ENCODE results near the gene FOXF2.
A peak's percentile ranks its signal among the peaks of the same experiment; 100 is the strongest.

Gene FOXF2

GRCh38 chr6:1403851-1404712 lies 14.7 kb downstream of the FOXF2 start:
- 0 out of 2 replicates have a peak, but pooled peaks cover 8% of the 10 kb centered on the region for H3K4me1 ChIP-seq (ENCODE audit: control insufficient read depth, insufficient read depth, low read length)
- H3K27me3 ChIP-seq (ENCODE audit: control insufficient read depth, insufficient read depth, low read length) = peaks cover 30% of the 10 kb centered on the region

GRCh38 chr6:1404713-1405098 lies 15.3 kb downstream of the FOXF2 start:
- Histone ChIP-seq H3K4me3 (ENCODE audit: low read depth, low read length) (no peak overlapping the region), H3K9me3 (ENCODE audit: control insufficient read depth, insufficient read depth, low read length) (no peaks in the 10 kb centered on the region), H3K4me1 (ENCODE audit: control insufficient read depth, insufficient read depth, low read length) (peaks cover 13% of the 10 kb centered on the region; the same call in 1 of the 2 replicates), H3K36me3 (ENCODE audit: control insufficient read depth, insufficient read depth, low read length) (no peaks in the 10 kb centered on the region), H3K9ac (ENCODE audit: low read depth, low read length) (no peak overlapping the region), H3K27me3 (ENCODE audit: control insufficient read depth, insufficient read depth, low read length) (peaks cover 28% of the 10 kb centered on the region), H3K27ac (ENCODE audit: low read depth, low read length) (no peak overlapping the region)

More at GRCh38 chr6:1403851-1404712, 14.7 kb downstream of the FOXF2 start:
- no peak overlapping the region for H3K4me3 ChIP-seq (ENCODE audit: low read depth, low read length)
- H3K9me3 ChIP-seq (ENCODE audit: control insufficient read depth, insufficient read depth, low read length) = no peaks in the 10 kb centered on the region
- no peak overlapping the region for H3K27ac ChIP-seq (ENCODE audit: low read depth, low read length)
- H3K9ac ChIP-seq (ENCODE audit: low read depth, low read length) = no peak overlapping the region
- no peaks in the 10 kb centered on the region for H3K36me3 ChIP-seq (ENCODE audit: control insufficient read depth, insufficient read depth, low read length)

GRCh38 chr6:1405221-1405620 lies 15.8 kb downstream of the FOXF2 start:
- H3K9ac ChIP-seq (ENCODE audit: low read depth, low read length) = no peak overlapping the region
- no peaks in the 10 kb centered on the region for H3K36me3 ChIP-seq (ENCODE audit: control insufficient read depth, insufficient read depth, low read length)
- H3K27ac ChIP-seq (ENCODE audit: low read depth, low read length) = no peak overlapping the region
- no peak overlapping the region for H3K4me3 ChIP-seq (ENCODE audit: low read depth, low read length)
- H3K9me3 ChIP-seq (ENCODE audit: control insufficient read depth, insufficient read depth, low read length) = no peaks in the 10 kb centered on the region
- peaks cover 23% of the 10 kb centered on the region for H3K27me3 ChIP-seq (ENCODE audit: control insufficient read depth, insufficient read depth, low read length)
- peaks cover 18% of the 10 kb centered on the region for H3K4me1 ChIP-seq (ENCODE audit: control insufficient read depth, insufficient read depth, low read length)

GRCh38 chr6:1406306-1407072 lies 17.1 kb downstream of the FOXF2 start:
- H3K4me3 ChIP-seq (ENCODE audit: low read depth, low read length) = no peak overlapping the region
- H3K9me3 ChIP-seq (ENCODE audit: control insufficient read depth, insufficient read depth, low read length) = no peaks in the 10 kb centered on the region
- no peak overlapping the region for H3K9ac ChIP-seq (ENCODE audit: low read depth, low read length)
- peaks cover 18% of the 10 kb centered on the region for H3K4me1 ChIP-seq (ENCODE audit: control insufficient read depth, insufficient read depth, low read length)
- no peak overlapping the region for H3K27ac ChIP-seq (ENCODE audit: low read depth, low read length)
- 0 out of 2 replicates have a peak, but pooled peaks cover 16% of the 10 kb centered on the region for H3K27me3 ChIP-seq (ENCODE audit: control insufficient read depth, insufficient read depth, low read length)
- no peaks in the 10 kb centered on the region for H3K36me3 ChIP-seq (ENCODE audit: control insufficient read depth, insufficient read depth, low read length)

- H3K27me3 ChIP-seq (ENCODE audit: control insufficient read depth, insufficient read depth, low read length) = 0 out of 2 replicates have a peak, but pooled peaks cover 16% of the 10 kb centered on the region
- no peaks in the 10 kb centered on the region for H3K9me3 ChIP-seq (ENCODE audit: control insufficient read depth, insufficient read depth, low read length)
- no peak overlapping the region for H3K27ac ChIP-seq (ENCODE audit: low read depth, low read length)
- no peak overlapping the region for H3K9ac ChIP-seq (ENCODE audit: low read depth, low read length)
- H3K36me3 ChIP-seq (ENCODE audit: control insufficient read depth, insufficient read depth, low read length) = no peaks in the 10 kb centered on the region
- peaks cover 15% of the 10 kb centered on the region for H3K4me1 ChIP-seq (ENCODE audit: control insufficient read depth, insufficient read depth, low read length)
- H3K4me3 ChIP-seq (ENCODE audit: low read depth, low read length) = no peak overlapping the region
These were observed 18.2 kb downstream of the FOXF2 start for GRCh38 chr6:1407499-1407990.

GRCh38 chr6:1409774-1410465 lies 20.5 kb downstream of the FOXF2 start:
- H3K9me3 ChIP-seq (ENCODE audit: control insufficient read depth, insufficient read depth, low read length) = no peaks in the 10 kb centered on the region
- peaks cover 21% of the 10 kb centered on the region; the same call in 1 of the 2 replicates for H3K27me3 ChIP-seq (ENCODE audit: control insufficient read depth, insufficient read depth, low read length)
- H3K4me3 ChIP-seq (ENCODE audit: low read depth, low read length) = no peak overlapping the region

GRCh38 chr6:1412901-1413300 lies 23.5 kb downstream of the FOXF2 start:
- Histone ChIP-seq H3K27ac (ENCODE audit: low read depth, low read length) (no peak overlapping the region), H3K9ac (ENCODE audit: low read depth, low read length) (no peak overlapping the region), H3K36me3 (ENCODE audit: control insufficient read depth, insufficient read depth, low read length) (no peaks in the 10 kb centered on the region), H3K4me1 (ENCODE audit: control insufficient read depth, insufficient read depth, low read length) (peaks cover 11% of the 10 kb centered on the region), H3K27me3 (ENCODE audit: control insufficient read depth, insufficient read depth, low read length) (peaks cover 24% of the 10 kb centered on the region; the same call in 1 of the 2 replicates), H3K4me3 (ENCODE audit: low read depth, low read length) (no peak overlapping the region), H3K9me3 (ENCODE audit: control insufficient read depth, insufficient read depth, low read length) (no peaks in the 10 kb centered on the region)

More at GRCh38 chr6:1409774-1410465, 20.5 kb downstream of the FOXF2 start:
- peaks cover 15% of the 10 kb centered on the region for H3K4me1 ChIP-seq (ENCODE audit: control insufficient read depth, insufficient read depth, low read length)
- no peak overlapping the region for H3K9ac ChIP-seq (ENCODE audit: low read depth, low read length)
- no peaks in the 10 kb centered on the region for H3K36me3 ChIP-seq (ENCODE audit: control insufficient read depth, insufficient read depth, low read length)
- H3K27ac ChIP-seq (ENCODE audit: low read depth, low read length) = peak overlapping the region; percentile 21

GRCh38 chr6:1415416-1416063 lies 26.2 kb downstream of the FOXF2 start:
- H3K9me3 ChIP-seq (ENCODE audit: control insufficient read depth, insufficient read depth, low read length) = 0 out of 2 replicates have a peak, but pooled peaks cover 5% of the 10 kb centered on the region
- no peak overlapping the region for H3K9ac ChIP-seq (ENCODE audit: low read depth, low read length)
- no peaks in the 10 kb centered on the region for H3K4me1 ChIP-seq (ENCODE audit: control insufficient read depth, insufficient read depth, low read length)
- H3K4me3 ChIP-seq (ENCODE audit: low read depth, low read length) = no peak overlapping the region
- no peaks in the 10 kb centered on the region for H3K36me3 ChIP-seq (ENCODE audit: control insufficient read depth, insufficient read depth, low read length)
- peaks cover 14% of the 10 kb centered on the region; the same call in 1 of the 2 replicates for H3K27me3 ChIP-seq (ENCODE audit: control insufficient read depth, insufficient read depth, low read length)
- H3K27ac ChIP-seq (ENCODE audit: low read depth, low read length) = no peak overlapping the region

- Histone ChIP-seq H3K27ac (ENCODE audit: low read depth, low read length) (no peak overlapping the region), H3K9me3 (ENCODE audit: control insufficient read depth, insufficient read depth, low read length) (0 out of 2 replicates have a peak, but pooled peaks cover 8% of the 10 kb centered on the region), H3K9ac (ENCODE audit: low read depth, low read length) (no peak overlapping the region)
These were observed 26.9 kb downstream of the FOXF2 start for GRCh38 chr6:1416191-1416760.

GRCh38 chr6:1416820-1417219 lies 27.4 kb downstream of the FOXF2 start:
- H3K27me3 ChIP-seq (ENCODE audit: control insufficient read depth, insufficient read depth, low read length) = peaks cover 14% of the 10 kb centered on the region; the same call in 1 of the 2 replicates
- H3K36me3 ChIP-seq (ENCODE audit: control insufficient read depth, insufficient read depth, low read length) = no peaks in the 10 kb centered on the region
- no peak overlapping the region for H3K4me3 ChIP-seq (ENCODE audit: low read depth, low read length)
- no peaks in the 10 kb centered on the region for H3K4me1 ChIP-seq (ENCODE audit: control insufficient read depth, insufficient read depth, low read length)
- no peak overlapping the region for H3K9ac ChIP-seq (ENCODE audit: low read depth, low read length)
- H3K9me3 ChIP-seq (ENCODE audit: control insufficient read depth, insufficient read depth, low read length) = 0 out of 2 replicates have a peak, but pooled peaks cover 9% of the 10 kb centered on the region
- no peak overlapping the region for H3K27ac ChIP-seq (ENCODE audit: low read depth, low read length)

More at GRCh38 chr6:1416191-1416760, 26.9 kb downstream of the FOXF2 start:
- no peak overlapping the region for H3K4me3 ChIP-seq (ENCODE audit: low read depth, low read length)
- peaks cover 14% of the 10 kb centered on the region; the same call in 1 of the 2 replicates for H3K27me3 ChIP-seq (ENCODE audit: control insufficient read depth, insufficient read depth, low read length)
- no peaks in the 10 kb centered on the region for H3K36me3 ChIP-seq (ENCODE audit: control insufficient read depth, insufficient read depth, low read length)
- no peaks in the 10 kb centered on the region for H3K4me1 ChIP-seq (ENCODE audit: control insufficient read depth, insufficient read depth, low read length)
